Naive B cell (primary cell): ENCODE results near the gene PPP2R5C. TPM values are rescaled to one million over a fixed set of nuclear protein-coding genes. Genes with fewer than 3 reads are reported as not detected.
"Not testable (repeated sequence)": the region's sequence is repeated elsewhere in the genome, so short reads cannot be mapped to it uniquely, and the experiment has no call there.

Experiments
- ATAC-seq, 2 donors: fragments of 150-1000 bp; cut with Tn5 transposase; 2 replicates each; pipeline ENCODE4 v1.10.0; 2021; ENCODE audit warnings: low read depth in 2 of 2, mild to moderate bottlenecking in 2 of 2, moderate library complexity in 2 of 2
- DNase-seq: peaks from one replicate; pipeline ENCODE4 v3.0.0; 2022
- H3K27ac Mint-ChIP-seq, 6 donors: one replicate each; pipeline ENCODE4 v1.8.0; 2020 to 2022; ENCODE audit warnings: mild to moderate bottlenecking in 6 of 6, mixed read lengths in 6 of 6, moderate library complexity in 5 of 6, inconsistent platforms in 2 of 6
- H3K27me3 Mint-ChIP-seq, 3 donors: one replicate each; pipeline ENCODE4 v1.8.0; 2021 to 2022; ENCODE audit warnings: mixed read lengths in 3 of 3, mild to moderate bottlenecking in 1 of 3
- H3K36me3 Mint-ChIP-seq, 2 donors: one replicate each; pipeline ENCODE4 v1.8.0; 2020 to 2022; ENCODE audit warnings: mixed read lengths in 2 of 2, inconsistent platforms in 1 of 2, mild to moderate bottlenecking in 1 of 2
- H3K4me1 Mint-ChIP-seq, 3 donors: one replicate each; pipeline ENCODE4 v1.8.0; 2020 to 2022; ENCODE audit warnings: mixed read lengths in 3 of 3, inconsistent platforms in 1 of 3, mild to moderate bottlenecking in 1 of 3, moderate library complexity in 1 of 3
- H3K4me3 Mint-ChIP-seq, 8 donors: one replicate each; pipeline ENCODE4 v1.8.0; 2020 to 2022; ENCODE audit warnings: mild to moderate bottlenecking in 8 of 8, mixed read lengths in 8 of 8, moderate library complexity in 8 of 8, inconsistent platforms in 2 of 8
- H3K9me3 Mint-ChIP-seq, 7 donors: one replicate each; pipeline ENCODE4 v1.8.0; 2020 to 2022; ENCODE audit warnings: mixed read lengths in 7 of 7, mild to moderate bottlenecking in 5 of 7, inconsistent platforms in 2 of 7, moderate library complexity in 1 of 7
- polyA plus RNA-seq, 6 donors: library from polyadenylated mRNA; unstranded; fragments of 300-500 nt; fragmentation: Illumina TruSeq; gene quantifications; one replicate each; pipeline ENCODE4 v1.2.3, GENCODE V29; 2021; ENCODE audit warnings: low read depth in 6 of 6

The PPP2R5C gene
- 100 to 1,000 TPM in 1 of 6 donors, 10 to 100 TPM in 5; 64.5 to 117 (median 92.9) TPM for polyA plus RNA-seq

- Mint-ChIP-seq H3K27ac (peak within 1 kb of the TSS; percentile 87 to 99 (median 94)), H3K4me1 (peaks cover 10 to 29% (median 21%) of the 10 kb centered on the region in 3 donors), H3K9me3 (no peaks in the 10 kb centered on the region), H3K4me3 (peak within 1 kb of the TSS; percentile 88 to 99 (median 96)), H3K36me3 (peaks cover 0 to 2% of the 10 kb centered on the region in 2 donors), H3K27me3 (peaks cover 0 to 1% (median 0%) of the 10 kb centered on the region in 3 donors)
- peak; percentile 70 to 71 for ATAC-seq
- DNase-seq: peak; percentile 91
Observed at GRCh38 chr14:101761032-101761880, at the start of gene PPP2R5C. Gene PPP2R5C, plus strand, starts transcription at chr14:101761709. Its CDS starts 185 bp downstream, at chr14:101761894.

GRCh38 chr14:101711857-101712233 is 49.7 kb upstream of the PPP2R5C start:
- not testable (repeated sequence) for DNase-seq, ATAC-seq, H3K4me3 Mint-ChIP-seq, H3K36me3 Mint-ChIP-seq, H3K9me3 Mint-ChIP-seq, H3K27ac Mint-ChIP-seq
- H3K27me3 Mint-ChIP-seq: peaks cover 13 to 30% (median 16%) of the 10 kb centered on the region in 3 donors
- peaks cover 6 to 11% (median 10%) of the 10 kb centered on the region in 3 donors for H3K4me1 Mint-ChIP-seq

- ATAC-seq, H3K9me3 Mint-ChIP-seq, H3K36me3 Mint-ChIP-seq, H3K4me1 Mint-ChIP-seq, DNase-seq, H3K27ac Mint-ChIP-seq, H3K4me3 Mint-ChIP-seq: not testable (repeated sequence)
- H3K27me3 Mint-ChIP-seq: peaks cover 16 to 35% (median 17%) of the 10 kb centered on the region in 3 donors
Observed at GRCh38 chr14:101712341-101712740, 49.2 kb upstream of the PPP2R5C start.

GRCh38 chr14:101713091-101713490 is 48.4 kb upstream of the PPP2R5C start:
- not testable (repeated sequence) for H3K4me3 Mint-ChIP-seq, DNase-seq, H3K4me1 Mint-ChIP-seq, ATAC-seq, H3K27ac Mint-ChIP-seq, H3K36me3 Mint-ChIP-seq, H3K9me3 Mint-ChIP-seq
- H3K27me3 Mint-ChIP-seq: peaks cover 19 to 40% (median 20%) of the 10 kb centered on the region in 3 donors

DNA sequence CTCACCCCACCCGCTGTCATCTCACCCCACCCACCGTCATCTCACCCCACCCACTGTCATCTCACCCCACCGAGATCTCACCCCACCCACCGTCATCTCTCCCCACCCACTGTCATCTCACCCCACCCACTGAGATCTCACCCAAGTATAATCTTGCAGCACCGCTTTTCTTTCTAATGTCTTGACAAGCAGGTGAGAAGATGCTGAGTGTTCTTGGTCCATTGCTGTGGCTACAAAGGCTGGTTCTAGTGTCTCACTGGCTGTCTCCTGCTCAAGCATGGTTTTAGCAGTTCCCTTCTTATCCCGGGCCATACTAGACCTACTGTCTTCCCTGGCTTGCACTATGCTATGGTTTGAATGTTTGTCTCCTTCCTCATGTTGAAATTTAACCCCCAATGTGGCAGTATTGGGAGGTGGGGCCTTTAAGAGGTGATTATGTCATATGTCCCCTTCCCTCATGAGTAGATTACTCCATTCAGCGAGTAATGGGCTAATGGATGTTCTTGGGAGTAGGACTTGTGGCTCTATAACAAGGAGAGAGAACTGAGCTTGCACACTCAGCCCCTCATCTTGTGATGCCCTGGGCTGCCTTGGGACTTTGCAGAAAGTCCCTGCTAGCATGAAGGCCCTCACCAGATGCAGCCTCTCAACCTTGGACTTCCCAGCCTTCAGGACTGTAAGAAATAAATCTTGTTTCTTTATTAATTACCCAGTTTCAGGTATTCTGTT is 47.7 kb upstream of the PPP2R5C start:
- Mint-ChIP-seq H3K9me3 (peaks cover 0 to 3% (median 0%) of the 10 kb centered on the region in 7 donors), H3K4me1 (no peaks in the 10 kb centered on the region), H3K36me3 (no peaks in the 10 kb centered on the region), H3K27ac (peak overlapping the region in 1 of 6 donors; percentile 44), H3K4me3 (no peak overlapping the region), H3K27me3 (peaks cover 19 to 40% (median 22%) of the 10 kb centered on the region in 3 donors)
- DNase-seq: no peak
- ATAC-seq: no peak

GRCh38 chr14:101714394-101714793 is 47.1 kb upstream of the PPP2R5C start:
- H3K9me3 Mint-ChIP-seq: peaks cover 0 to 3% (median 0%) of the 10 kb centered on the region in 7 donors
- ATAC-seq (no peak), DNase-seq (no peak)
- H3K36me3 Mint-ChIP-seq: peaks cover 0 to 3% of the 10 kb centered on the region in 2 donors
- H3K27me3 Mint-ChIP-seq: peaks cover 22 to 42% (median 25%) of the 10 kb centered on the region in 3 donors
- H3K27ac Mint-ChIP-seq: no peak overlapping the region
- peaks cover 0 to 3% (median 0%) of the 10 kb centered on the region in 3 donors for H3K4me1 Mint-ChIP-seq
- H3K4me3 Mint-ChIP-seq: no peak overlapping the region

- Mint-ChIP-seq H3K9me3 (peaks cover 0 to 3% (median 0%) of the 10 kb centered on the region in 7 donors), H3K4me1 (peaks cover 0 to 7% (median 0%) of the 10 kb centered on the region in 3 donors)
- no peak for ATAC-seq
Observed at GRCh38 chr14:101715210-101716076, 46.1 kb upstream of the PPP2R5C start.

DNA sequence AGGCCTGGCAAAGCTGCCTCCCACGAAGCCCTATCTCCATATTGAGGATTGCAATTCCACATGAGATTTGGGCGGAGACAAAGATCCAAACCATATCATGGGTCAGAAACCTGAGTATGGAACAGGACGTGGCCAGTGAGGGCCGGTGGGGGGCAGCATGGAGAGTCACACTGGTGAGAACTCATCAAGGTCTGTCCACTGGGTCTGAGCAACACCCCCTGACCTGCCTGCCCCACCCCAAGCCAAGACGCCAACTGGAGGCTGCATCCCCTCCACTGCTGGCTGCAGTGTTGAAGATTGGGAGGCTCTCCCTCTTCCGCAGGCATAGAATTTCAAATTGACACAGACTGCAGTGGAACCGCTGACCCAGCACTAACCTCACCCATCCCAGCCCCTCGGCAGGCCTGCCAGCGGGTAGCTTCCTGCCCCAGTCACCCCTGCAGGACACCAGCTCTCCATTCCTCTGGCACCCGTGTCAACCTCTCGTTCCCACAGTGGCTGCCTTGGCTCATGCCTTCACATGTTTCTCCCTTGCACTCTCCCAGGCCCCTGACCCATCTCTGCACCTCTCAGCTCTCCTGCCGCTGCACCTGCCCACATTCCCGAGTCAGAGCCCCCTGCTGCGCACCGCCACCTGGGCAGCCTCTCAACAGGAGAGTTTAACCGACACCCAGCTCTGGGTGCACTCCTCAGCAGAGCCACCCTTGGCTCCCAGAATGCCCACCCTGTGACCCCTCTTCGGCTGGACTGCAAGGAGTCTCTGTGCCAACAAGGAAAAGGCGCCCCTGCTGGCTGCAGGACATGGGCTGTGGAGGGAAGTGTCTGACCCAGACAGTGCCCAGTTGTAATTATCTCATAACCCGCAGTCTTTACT is 45.2 kb upstream of the PPP2R5C start:
- H3K27me3 Mint-ChIP-seq: peaks cover 30 to 52% (median 34%) of the 10 kb centered on the region in 3 donors
- no peak overlapping the region for H3K4me3 Mint-ChIP-seq
- peak overlapping the region in 1 of 6 donors; percentile 28 for H3K27ac Mint-ChIP-seq

More at GRCh38 chr14:101715210-101716076, 46.1 kb upstream of the PPP2R5C start:
- Mint-ChIP-seq H3K4me3 (no peak overlapping the region), H3K27ac (no peak overlapping the region), H3K27me3 (peaks cover 30 to 52% (median 34%) of the 10 kb centered on the region in 3 donors), H3K36me3 (peaks cover 0 to 7% of the 10 kb centered on the region in 2 donors)
- no peak for DNase-seq

GRCh38 chr14:101716956-101717662 is 44.4 kb upstream of the PPP2R5C start:
- ATAC-seq (no peak), DNase-seq (no peak)
- peaks cover 30 to 52% (median 34%) of the 10 kb centered on the region in 3 donors for H3K27me3 Mint-ChIP-seq
- H3K36me3 Mint-ChIP-seq: peaks cover 0 to 7% of the 10 kb centered on the region in 2 donors
- H3K4me1 Mint-ChIP-seq: peaks cover 6 to 12% (median 10%) of the 10 kb centered on the region in 3 donors
- peak overlapping the region in 2 of 6 donors; percentile 16 to 28 for H3K27ac Mint-ChIP-seq
- no peak overlapping the region for H3K4me3 Mint-ChIP-seq
- H3K9me3 Mint-ChIP-seq: peaks cover 0 to 3% (median 0%) of the 10 kb centered on the region in 7 donors

More for the DNA sequence above, 45.2 kb upstream of the PPP2R5C start:
- DNase-seq (no peak), ATAC-seq (no peak)
- Mint-ChIP-seq H3K9me3 (peaks cover 0 to 3% (median 0%) of the 10 kb centered on the region in 7 donors), H3K4me1 (peaks cover 0 to 7% (median 2%) of the 10 kb centered on the region in 3 donors), H3K36me3 (peaks cover 0 to 7% of the 10 kb centered on the region in 2 donors)

- peaks cover 0 to 7% of the 10 kb centered on the region in 2 donors for H3K36me3 Mint-ChIP-seq
- no peak overlapping the region for H3K4me3 Mint-ChIP-seq
- H3K27ac Mint-ChIP-seq: no peak overlapping the region
- peaks cover 10 to 15% (median 15%) of the 10 kb centered on the region in 3 donors for H3K4me1 Mint-ChIP-seq
- ATAC-seq (no peak), DNase-seq (no peak)
- H3K27me3 Mint-ChIP-seq: peaks cover 30 to 52% (median 34%) of the 10 kb centered on the region in 3 donors
- H3K9me3 Mint-ChIP-seq: peaks cover 0 to 3% (median 0%) of the 10 kb centered on the region in 7 donors
Observed at GRCh38 chr14:101717663-101718490, 43.6 kb upstream of the PPP2R5C start.
